ENCODE data around the gene PTPRU. TPM values are rescaled to one million over a fixed set of nuclear protein-coding genes. Genes with fewer than 3 reads are reported as not detected.

Gene PTPRU
- total RNA-seq, 2 donors from 2014 or later, result 24.1 to 40.2 TPM

DNA sequence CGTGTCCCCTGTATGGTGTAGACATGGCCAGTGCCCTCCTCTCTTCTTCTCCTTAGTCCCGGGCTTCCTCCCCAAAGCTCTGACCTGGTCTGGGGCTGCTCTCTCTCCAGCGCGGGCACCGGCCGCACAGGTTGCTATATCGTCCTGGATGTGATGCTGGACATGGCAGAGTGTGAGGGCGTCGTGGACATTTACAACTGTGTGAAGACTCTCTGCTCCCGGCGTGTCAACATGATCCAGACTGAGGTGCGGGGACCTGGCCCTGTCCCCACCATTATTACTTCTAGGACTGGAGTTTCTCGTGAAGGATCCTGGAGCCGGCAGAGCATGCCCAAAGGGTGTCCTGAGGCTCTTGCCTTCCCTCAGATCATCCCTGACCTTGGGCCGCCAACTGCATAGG, 78.9 kb downstream of the PTPRU start:
- Histone ChIP-seq H3K27me3 (no peaks in the 10 kb centered on the region), H3K4me3 (no peak overlapping the region), H3K4me1 (no peaks in the 10 kb centered on the region), H3K9me3 (no peaks in the 10 kb centered on the region), H3K27ac (no peak overlapping the region), H3K36me3 (replicated peaks in 1 of 2; ENCODE audit: insufficient read depth in 1 of 2, low read depth in 2 of 2) (peaks cover 0 to 9% of the 10 kb centered on the region in 2 donors)
- ATAC-seq (no peak), DNase-seq (no peak)
- intact Hi-C loops (cut with DNase I), result no loop called here
- WGBS, 2 donors, result 86 to 94% methylated on average over 8 to 15 of the region's 15 CpGs
- TF ChIP-seq, protein P1, sequence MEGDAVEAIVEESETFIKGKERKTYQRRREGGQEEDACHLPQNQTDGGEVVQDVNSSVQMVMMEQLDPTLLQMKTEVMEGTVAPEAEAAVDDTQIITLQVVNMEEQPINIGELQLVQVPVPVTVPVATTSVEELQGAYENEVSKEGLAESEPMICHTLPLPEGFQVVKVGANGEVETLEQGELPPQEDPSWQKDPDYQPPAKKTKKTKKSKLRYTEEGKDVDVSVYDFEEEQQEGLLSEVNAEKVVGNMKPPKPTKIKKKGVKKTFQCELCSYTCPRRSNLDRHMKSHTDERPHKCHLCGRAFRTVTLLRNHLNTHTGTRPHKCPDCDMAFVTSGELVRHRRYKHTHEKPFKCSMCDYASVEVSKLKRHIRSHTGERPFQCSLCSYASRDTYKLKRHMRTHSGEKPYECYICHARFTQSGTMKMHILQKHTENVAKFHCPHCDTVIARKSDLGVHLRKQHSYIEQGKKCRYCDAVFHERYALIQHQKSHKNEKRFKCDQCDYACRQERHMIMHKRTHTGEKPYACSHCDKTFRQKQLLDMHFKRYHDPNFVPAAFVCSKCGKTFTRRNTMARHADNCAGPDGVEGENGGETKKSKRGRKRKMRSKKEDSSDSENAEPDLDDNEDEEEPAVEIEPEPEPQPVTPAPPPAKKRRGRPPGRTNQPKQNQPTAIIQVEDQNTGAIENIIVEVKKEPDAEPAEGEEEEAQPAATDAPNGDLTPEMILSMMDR (IDR thresholded peaks at IDR 0.05), result no peak
- no peak for TF ChIP-seq POLR2A (IDR thresholded peaks at IDR 0.05)

DNA sequence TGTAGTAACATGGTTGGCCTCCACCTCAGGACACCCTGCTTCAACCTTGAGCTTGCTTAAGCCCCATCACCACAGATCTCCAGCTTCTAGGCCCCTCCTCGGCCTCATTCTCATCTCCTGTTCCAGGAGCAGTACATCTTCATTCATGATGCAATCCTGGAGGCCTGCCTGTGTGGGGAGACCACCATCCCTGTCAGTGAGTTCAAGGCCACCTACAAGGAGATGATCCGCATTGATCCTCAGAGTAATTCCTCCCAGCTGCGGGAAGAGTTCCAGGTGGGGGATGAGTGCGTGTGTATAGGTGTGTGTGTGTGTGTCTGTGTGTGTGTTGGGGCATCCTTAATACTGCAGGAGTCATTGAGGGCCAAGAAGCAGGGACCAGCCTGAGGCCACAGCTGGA, 79.6 kb downstream of the PTPRU start:
- WGBS, 2 donors, result 78 to 88% methylated on average over 4 of the region's 4 CpGs
- TF ChIP-seq, protein P1 (IDR thresholded peaks at IDR 0.05), result no peak
- no peak for TF ChIP-seq POLR2A (IDR thresholded peaks at IDR 0.05)
- Histone ChIP-seq H3K4me3 (no peak overlapping the region), H3K27ac (no peak overlapping the region), H3K27me3 (no peaks in the 10 kb centered on the region), H3K9me3 (no peaks in the 10 kb centered on the region), H3K36me3 (replicated peaks in 1 of 2; ENCODE audit: insufficient read depth in 1 of 2, low read depth in 2 of 2) (peaks cover 0 to 9% of the 10 kb centered on the region in 2 donors), H3K4me1 (no peaks in the 10 kb centered on the region)
- intact Hi-C loops (cut with DNase I), result no loop called here
- ATAC-seq (no peak), DNase-seq (no peak)

- no peak for ATAC-seq
- Histone ChIP-seq H3K36me3 (replicated peaks in 1 of 2; ENCODE audit: insufficient read depth in 1 of 2, low read depth in 2 of 2) (peaks cover 0 to 9% of the 10 kb centered on the region in 2 donors), H3K9me3 (no peaks in the 10 kb centered on the region), H3K4me3 (no peak overlapping the region), H3K27me3 (no peaks in the 10 kb centered on the region), H3K27ac (no peak overlapping the region), H3K4me1 (no peaks in the 10 kb centered on the region)
- WGBS, 2 donors, result 91% methylated on average over 25 to 30 of the region's 30 CpGs
- intact Hi-C loops (cut with DNase I), result no loop called here
- no peak for DNase-seq
- TF ChIP-seq, protein P1 (IDR thresholded peaks at IDR 0.05), result no peak
- no peak for TF ChIP-seq POLR2A (IDR thresholded peaks at IDR 0.05)
These were observed 81.0 kb downstream of the PTPRU start for GRCh38 chr1:29317063-29317915.

- DNase-seq (no peak), ATAC-seq (no peak)
- H3K27me3 ChIP-seq, result no peaks in the 10 kb centered on the region
- no peak overlapping the region for H3K27ac ChIP-seq
- no peak overlapping the region for H3K4me3 ChIP-seq
- no peak for TF ChIP-seq POLR2A (IDR thresholded peaks at IDR 0.05)
- TF ChIP-seq, protein P1 (IDR thresholded peaks at IDR 0.05), result no peak
- no peaks in the 10 kb centered on the region for H3K4me1 ChIP-seq
- peaks cover 0 to 8% of the 10 kb centered on the region in 2 donors for H3K36me3 ChIP-seq (replicated peaks in 1 of 2; ENCODE audit: insufficient read depth in 1 of 2, low read depth in 2 of 2)
- WGBS, 2 donors, result 89 to 95% methylated on average over 4 to 5 of the region's 5 CpGs
- no peaks in the 10 kb centered on the region for H3K9me3 ChIP-seq
- intact Hi-C loops (cut with DNase I), result no loop called here
These were observed 81.7 kb downstream of the PTPRU start for GRCh38 chr1:29317916-29318530.
